HG03342 (cell line): ENCODE results near the gene IQSEC3.

Source experiments
- ATAC-seq: cut with Tn5 transposase; IDR thresholded peaks from one replicate; pipeline ENCODE4 v1.9.1; 2021; ENCODE audit warnings: mild to moderate bottlenecking, moderate library complexity; ENCODE audit not compliant: unreplicated experiment

The IQSEC3 gene

GRCh38 chr12:138171-138897, 71.8 kb downstream of the IQSEC3 start:
- no peak for ATAC-seq

GRCh38 chr12:138898-139534, 72.4 kb downstream of the IQSEC3 start:
- ATAC-seq = no peak

GRCh38 chr12:139585-139984, 73.0 kb downstream of the IQSEC3 start:
- no peak for ATAC-seq

- no peak for ATAC-seq
Measured at GRCh38 chr12:140162-140561, 73.6 kb downstream of the IQSEC3 start.

GRCh38 chr12:143964-144649, 77.5 kb downstream of the IQSEC3 start:
- ATAC-seq = no peak

GRCh38 chr12:144650-145284, 78.2 kb downstream of the IQSEC3 start:
- ATAC-seq = no peak

- ATAC-seq = no peak
Measured at GRCh38 chr12:145369-145960, 78.9 kb downstream of the IQSEC3 start.

GRCh38 chr12:147242-147641, 80.7 kb downstream of the IQSEC3 start:
- ATAC-seq = no peak

- no peak for ATAC-seq
Measured at GRCh38 chr12:148676-149416, 82.3 kb downstream of the IQSEC3 start.

GRCh38 chr12:151579-151978, 85.0 kb downstream of the IQSEC3 start:
- no peak for ATAC-seq

GRCh38 chr12:152440-152839, 85.9 kb downstream of the IQSEC3 start:
- ATAC-seq = no peak

- no peak for ATAC-seq
Measured at GRCh38 chr12:153080-153746, 86.6 kb downstream of the IQSEC3 start.

- ATAC-seq = no peak
Measured at GRCh38 chr12:154058-154457, 87.5 kb downstream of the IQSEC3 start.

- ATAC-seq = no peak
Measured at GRCh38 chr12:155006-155405, 88.4 kb downstream of the IQSEC3 start.

- ATAC-seq = no peak
Measured at GRCh38 chr12:155646-156045, 89.1 kb downstream of the IQSEC3 start.

GRCh38 chr12:156945-157344, 90.4 kb downstream of the IQSEC3 start:
- ATAC-seq = no peak

GRCh38 chr12:157644-158043, 91.1 kb downstream of the IQSEC3 start:
- no peak for ATAC-seq

GRCh38 chr12:159156-159782, 92.7 kb downstream of the IQSEC3 start:
- no peak for ATAC-seq

GRCh38 chr12:160858-161257, 94.3 kb downstream of the IQSEC3 start:
- ATAC-seq = no peak

GRCh38 chr12:161823-162222, 95.3 kb downstream of the IQSEC3 start:
- no peak for ATAC-seq
